HCT116 (cell line): Measurements from ENCODE around the gene CES3.

Source experiments
- CEBPB ChIP-seq: IDR thresholded peaks from 2 replicates; pipeline ENCODE4 v1.6.1; 2012; ENCODE audit warnings: low read depth
- EZH2 ChIP-seq: fragments of 200-600 bp; sonication (generic); IDR thresholded peaks from 2 replicates; pipeline ENCODE4 v1.6.1; 2017; ENCODE audit warnings: antibody characterized with exemption, mixed run types
- JUND ChIP-seq: IDR thresholded peaks from 2 replicates; pipeline ENCODE4 v1.6.1; 2012
- POLR2A ChIP-seq: IDR thresholded peaks from 2 replicates; pipeline ENCODE4 v1.7.0; 2011; ENCODE audit warnings: borderline replicate concordance; ENCODE audit not compliant: insufficient read depth, insufficient read length; ENCODE audit errors: extremely low read depth
- RAD21 ChIP-seq: IDR thresholded peaks from 2 replicates; pipeline ENCODE4 v1.6.1; 2012; ENCODE audit warnings: low read depth, mild to moderate bottlenecking
- SIN3A ChIP-seq: IDR thresholded peaks from 2 replicates; pipeline ENCODE4 v1.6.1; 2012; ENCODE audit warnings: low read depth
- SRF ChIP-seq: IDR thresholded peaks from 2 replicates; pipeline ENCODE4 v1.6.1; 2012; ENCODE audit warnings: low read depth
- TCF7L2 ChIP-seq: IDR thresholded peaks from 2 replicates; pipeline ENCODE4 v1.7.0; 2011; ENCODE audit warnings: borderline replicate concordance, inconsistent platforms; ENCODE audit not compliant: insufficient read depth, insufficient read length; ENCODE audit errors: extremely low read depth
- TF ChIP-seq, protein P1 (sequence below), 3 experiments: fragments of 200-600 bp in 1 of 3; sonication (generic) in 1 of 3; IDR thresholded peaks in 2 of 3; conservative IDR thresholded peaks in 1 of 3; 2 replicates each; pipeline ENCODE4 v1.5.1; 2012 to 2017; ENCODE audit warnings: low read depth in 2 of 3, low read length in 2 of 3, antibody characterized with exemption in 1 of 3, borderline replicate concordance in 1 of 3, control low read depth in 1 of 3, mild to moderate bottlenecking in 1 of 3, mixed read lengths in 1 of 3, mixed run types in 1 of 3, moderate library complexity in 1 of 3; ENCODE audit not compliant: insufficient read depth in 1 of 3
- TF ChIP-seq, protein P2 (sequence below): IDR thresholded peaks from 2 replicates; pipeline ENCODE4 v1.6.1; 2012; ENCODE audit warnings: low read depth
- TF ChIP-seq, protein P3 (sequence below): IDR thresholded peaks from 2 replicates; pipeline ENCODE4 v1.6.1; 2012

DNA sequence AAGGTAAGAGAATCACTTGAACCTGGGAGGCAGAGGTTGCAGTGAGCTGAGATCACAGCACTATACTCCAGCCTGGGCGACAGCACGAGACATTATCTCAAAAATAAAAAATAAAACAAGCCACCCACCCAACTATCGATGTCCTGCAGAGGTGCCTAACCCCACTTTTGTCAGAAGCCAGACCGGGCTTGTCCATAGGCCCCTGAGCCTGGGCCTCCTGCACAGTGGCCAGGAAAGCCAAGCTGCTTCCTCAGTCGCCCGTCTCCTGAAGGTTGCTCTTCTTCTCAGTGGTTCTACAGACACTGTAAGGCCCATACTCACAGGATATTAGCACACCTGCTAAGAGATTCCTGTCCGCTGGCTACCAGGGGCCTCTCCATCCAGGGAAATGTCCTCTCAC, 14.5 kb upstream of the CES3 start:
- TF ChIP-seq, protein P1, sequence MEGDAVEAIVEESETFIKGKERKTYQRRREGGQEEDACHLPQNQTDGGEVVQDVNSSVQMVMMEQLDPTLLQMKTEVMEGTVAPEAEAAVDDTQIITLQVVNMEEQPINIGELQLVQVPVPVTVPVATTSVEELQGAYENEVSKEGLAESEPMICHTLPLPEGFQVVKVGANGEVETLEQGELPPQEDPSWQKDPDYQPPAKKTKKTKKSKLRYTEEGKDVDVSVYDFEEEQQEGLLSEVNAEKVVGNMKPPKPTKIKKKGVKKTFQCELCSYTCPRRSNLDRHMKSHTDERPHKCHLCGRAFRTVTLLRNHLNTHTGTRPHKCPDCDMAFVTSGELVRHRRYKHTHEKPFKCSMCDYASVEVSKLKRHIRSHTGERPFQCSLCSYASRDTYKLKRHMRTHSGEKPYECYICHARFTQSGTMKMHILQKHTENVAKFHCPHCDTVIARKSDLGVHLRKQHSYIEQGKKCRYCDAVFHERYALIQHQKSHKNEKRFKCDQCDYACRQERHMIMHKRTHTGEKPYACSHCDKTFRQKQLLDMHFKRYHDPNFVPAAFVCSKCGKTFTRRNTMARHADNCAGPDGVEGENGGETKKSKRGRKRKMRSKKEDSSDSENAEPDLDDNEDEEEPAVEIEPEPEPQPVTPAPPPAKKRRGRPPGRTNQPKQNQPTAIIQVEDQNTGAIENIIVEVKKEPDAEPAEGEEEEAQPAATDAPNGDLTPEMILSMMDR (IDR thresholded peaks at IDR 0.05 in 2 of 3, conservative IDR thresholded peaks at IDR 0.05 in 1 of 3; ENCODE audit: borderline replicate concordance in 1 of 3, insufficient read depth in 1 of 3, low read depth in 2 of 3, low read length in 2 of 3): no peak
- TF ChIP-seq RAD21 (no peak), POLR2A (no peak), EZH2 (no peak), CEBPB (no peak), SIN3A (no peak), TCF7L2 (no peak), JUND (no peak), SRF (no peak)
- TF ChIP-seq, protein P2, sequence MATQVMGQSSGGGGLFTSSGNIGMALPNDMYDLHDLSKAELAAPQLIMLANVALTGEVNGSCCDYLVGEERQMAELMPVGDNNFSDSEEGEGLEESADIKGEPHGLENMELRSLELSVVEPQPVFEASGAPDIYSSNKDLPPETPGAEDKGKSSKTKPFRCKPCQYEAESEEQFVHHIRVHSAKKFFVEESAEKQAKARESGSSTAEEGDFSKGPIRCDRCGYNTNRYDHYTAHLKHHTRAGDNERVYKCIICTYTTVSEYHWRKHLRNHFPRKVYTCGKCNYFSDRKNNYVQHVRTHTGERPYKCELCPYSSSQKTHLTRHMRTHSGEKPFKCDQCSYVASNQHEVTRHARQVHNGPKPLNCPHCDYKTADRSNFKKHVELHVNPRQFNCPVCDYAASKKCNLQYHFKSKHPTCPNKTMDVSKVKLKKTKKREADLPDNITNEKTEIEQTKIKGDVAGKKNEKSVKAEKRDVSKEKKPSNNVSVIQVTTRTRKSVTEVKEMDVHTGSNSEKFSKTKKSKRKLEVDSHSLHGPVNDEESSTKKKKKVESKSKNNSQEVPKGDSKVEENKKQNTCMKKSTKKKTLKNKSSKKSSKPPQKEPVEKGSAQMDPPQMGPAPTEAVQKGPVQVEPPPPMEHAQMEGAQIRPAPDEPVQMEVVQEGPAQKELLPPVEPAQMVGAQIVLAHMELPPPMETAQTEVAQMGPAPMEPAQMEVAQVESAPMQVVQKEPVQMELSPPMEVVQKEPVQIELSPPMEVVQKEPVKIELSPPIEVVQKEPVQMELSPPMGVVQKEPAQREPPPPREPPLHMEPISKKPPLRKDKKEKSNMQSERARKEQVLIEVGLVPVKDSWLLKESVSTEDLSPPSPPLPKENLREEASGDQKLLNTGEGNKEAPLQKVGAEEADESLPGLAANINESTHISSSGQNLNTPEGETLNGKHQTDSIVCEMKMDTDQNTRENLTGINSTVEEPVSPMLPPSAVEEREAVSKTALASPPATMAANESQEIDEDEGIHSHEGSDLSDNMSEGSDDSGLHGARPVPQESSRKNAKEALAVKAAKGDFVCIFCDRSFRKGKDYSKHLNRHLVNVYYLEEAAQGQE: no peak
- TF ChIP-seq, protein P3, sequence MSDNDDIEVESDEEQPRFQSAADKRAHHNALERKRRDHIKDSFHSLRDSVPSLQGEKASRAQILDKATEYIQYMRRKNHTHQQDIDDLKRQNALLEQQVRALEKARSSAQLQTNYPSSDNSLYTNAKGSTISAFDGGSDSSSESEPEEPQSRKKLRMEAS: no peak
